ENCODE data around the gene NUFIP2.
"Not testable (repeated sequence)": the region's sequence is repeated elsewhere in the genome, so short reads cannot be mapped to it uniquely, and the experiment has no call there.

GRCh38 chr17:29221338-29221737 lies 72.6 kb downstream of the NUFIP2 start:
- TF ChIP-seq MYC (IDR thresholded peaks at IDR 0.05; ENCODE audit: low read depth, low read length); CTCF (IDR thresholded peaks at IDR 0.05; ENCODE audit: extremely low read depth in 1 of 2, insufficient read depth in 1 of 2, low read depth in 1 of 2, low read length in 2 of 2); POLR2A (IDR thresholded peaks at IDR 0.05; ENCODE audit: low read depth, low read length); MAX (IDR thresholded peaks at IDR 0.05; ENCODE audit: insufficient read depth, insufficient read length); POLR2AphosphoS5 (IDR thresholded peaks at IDR 0.05; ENCODE audit: insufficient read depth, low read depth, low read length); EZH2 (IDR thresholded peaks at IDR 0.05; ENCODE audit: borderline replicate concordance, low read depth, low read length, severe bottlenecking); FOS (IDR thresholded peaks at IDR 0.05; ENCODE audit: borderline replicate concordance, insufficient read depth, low read length): not testable (repeated sequence)
